Measurements from ENCODE around the gene PCNT. TPM values are rescaled to one million over a fixed set of nuclear protein-coding genes. Genes with fewer than 3 reads are reported as not detected.
A peak's percentile ranks its signal among the peaks of the same experiment; 100 is the strongest.

PCNT gene
- total and polyA plus RNA-seq, 2 experiments from 2014 or later, result 14.9 to 23.8 TPM

DNA sequence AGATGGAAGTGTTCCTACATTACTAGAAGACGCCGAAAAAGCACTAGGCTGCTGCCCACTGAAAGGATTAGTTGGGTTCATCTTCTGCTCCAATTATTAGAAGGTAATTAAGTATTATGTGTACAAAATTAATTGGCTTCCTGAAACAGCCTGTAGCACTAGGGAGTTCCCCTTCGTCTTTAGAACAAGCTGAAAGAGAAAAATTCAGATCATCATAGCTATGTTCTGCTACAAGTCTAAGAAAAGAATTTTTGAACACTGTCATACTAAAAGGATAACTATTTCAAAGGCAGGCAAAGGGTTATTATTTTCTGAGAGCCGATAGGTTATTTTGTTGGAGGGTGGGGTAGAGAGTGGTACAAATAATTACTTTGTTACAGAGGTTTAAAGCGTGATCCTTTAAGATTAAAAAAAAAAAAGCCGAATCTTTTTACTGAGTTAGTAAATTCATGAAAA is 38.7 kb upstream of the PCNT start, which contains the start of gene MCM3AP:
Gene MCM3AP (minus strand): TSS at position 406 of the 456 bp plus-strand sequence. CDS start 325 bp downstream, at position 81.
- Histone ChIP-seq H3K27ac (peak within 1 kb of the TSS; percentile 76), H3K4me1 (ENCODE audit: insufficient read depth) (peaks cover 37% of the 10 kb centered on the region), H3K9ac (peak within 1 kb of the TSS; percentile 88), H3K4me3 (peak within 1 kb of the TSS; percentile 90), H3F3A (ENCODE audit: insufficient read depth) (peaks cover 25% of the 10 kb centered on the region), H3K9me2 (ENCODE audit: insufficient read depth) (no peaks in the 10 kb centered on the region), H4K20me1 (ENCODE audit: insufficient read depth) (no peaks in the 10 kb centered on the region), H3K36me3 (ENCODE audit: low read depth) (peaks cover 10% of the 10 kb centered on the region; the same call in 1 of the 2 replicates), H3K4me2 (ENCODE audit: unreplicated experiment) (peak within 1 kb of the TSS; percentile 95), H2AFZ (peak within 1 kb of the TSS; percentile 96), H3K9me3 (ENCODE audit: low read depth) (no peaks in the 10 kb centered on the region), H3K79me2 (ENCODE audit: insufficient read depth) (peaks cover 85% of the 10 kb centered on the region), H3K27me3 (replicated peaks; ENCODE audit: insufficient read depth) (no peaks in the 10 kb centered on the region)
- no peak for TF ChIP-seq EZH2phosphoT487 (IDR thresholded peaks at IDR 0.05; ENCODE audit: insufficient read depth, low read depth)
- TF ChIP-seq EZH2 (IDR thresholded peaks at IDR 0.05; ENCODE audit: insufficient read depth, poor library complexity, severe bottlenecking), result no peak
- no peak for DNase-seq
- in situ Hi-C loops (cut with MboI), result no loop called here
- WGBS, 2 experiments (ENCODE audit: low coverage in 1 of 2, low lambda C conversion rate in 2 of 2, missing lambda C conversion rate in 2 of 2), result 21 to 28% methylated on average over 6 of the region's 6 CpGs

DNA sequence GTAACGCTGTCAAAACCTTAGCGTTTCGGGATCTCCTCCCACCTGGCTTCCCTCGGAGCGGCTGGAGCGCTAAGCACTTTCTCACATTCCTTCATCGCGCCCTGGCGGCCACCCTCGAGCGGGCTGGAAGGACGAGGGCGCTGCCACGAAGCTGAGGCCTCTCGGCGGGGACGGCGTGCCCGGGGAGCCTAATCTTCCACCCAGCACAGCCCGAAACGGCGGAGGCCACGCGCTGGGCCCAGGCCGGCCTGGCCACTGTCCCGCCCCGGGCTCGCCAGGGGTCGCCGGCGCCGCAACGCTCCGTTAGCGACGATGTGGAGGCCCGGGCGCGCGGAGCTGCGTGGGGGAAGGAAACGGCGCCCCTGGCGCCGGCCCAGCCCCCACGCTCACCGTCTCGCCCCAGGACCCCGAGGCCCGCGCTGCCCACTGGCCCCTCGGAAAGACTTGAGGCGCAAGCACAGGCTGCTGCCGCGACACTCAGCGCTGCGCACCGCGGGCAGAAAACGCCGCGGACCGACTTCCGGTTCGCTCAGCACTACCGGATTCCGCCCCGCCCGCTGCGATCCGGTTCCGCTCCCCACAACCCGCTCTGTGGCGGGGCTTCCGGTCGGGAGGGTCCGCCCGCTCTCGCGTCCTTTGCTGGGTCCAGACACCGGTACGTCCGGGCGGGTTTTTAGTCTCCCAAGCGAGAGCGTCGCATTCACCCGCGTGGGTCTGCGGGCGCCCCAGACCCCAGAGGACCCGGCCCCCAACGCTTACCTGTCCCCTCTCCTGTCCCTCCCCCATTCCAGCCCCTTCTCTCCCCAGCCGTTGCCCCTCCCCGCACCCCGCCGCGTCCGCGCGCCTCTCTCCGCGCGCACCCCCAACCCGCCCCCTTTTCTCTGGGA is 38.0 kb upstream of the PCNT start, which contains the start of gene YBEY:
Gene YBEY (plus strand): TSS at position 582 of the 887 bp plus-strand sequence. CDS start 572 bp downstream, outside the sequence.
- H3K27me3 ChIP-seq (replicated peaks; ENCODE audit: insufficient read depth), result no peaks in the 10 kb centered on the region
- H3K9me3 ChIP-seq (ENCODE audit: low read depth), result no peaks in the 10 kb centered on the region
- no peaks in the 10 kb centered on the region for H3K9me2 ChIP-seq (ENCODE audit: insufficient read depth)
- 1 to 2% methylated on average over 81 to 93 of the region's 105 CpGs for WGBS, 2 experiments (ENCODE audit: low coverage in 1 of 2, low lambda C conversion rate in 2 of 2, missing lambda C conversion rate in 2 of 2)
- peak within 1 kb of the TSS; percentile 76 for H3K27ac ChIP-seq
- peak; percentile 96 for DNase-seq
- no peaks in the 10 kb centered on the region for H4K20me1 ChIP-seq (ENCODE audit: insufficient read depth)
- H3K4me3 ChIP-seq, result peak within 1 kb of the TSS; percentile 90
- no peak for TF ChIP-seq EZH2phosphoT487 (IDR thresholded peaks at IDR 0.05; ENCODE audit: insufficient read depth, low read depth)
- no peak for TF ChIP-seq EZH2 (IDR thresholded peaks at IDR 0.05; ENCODE audit: insufficient read depth, poor library complexity, severe bottlenecking)
- peaks cover 10% of the 10 kb centered on the region; the same call in 1 of the 2 replicates for H3K36me3 ChIP-seq (ENCODE audit: low read depth)
- peaks cover 37% of the 10 kb centered on the region for H3K4me1 ChIP-seq (ENCODE audit: insufficient read depth)
- H3F3A ChIP-seq (ENCODE audit: insufficient read depth), result peaks cover 25% of the 10 kb centered on the region
- peak within 1 kb of the TSS; percentile 95 for H3K4me2 ChIP-seq (ENCODE audit: unreplicated experiment)
- H3K9ac ChIP-seq, result peak within 1 kb of the TSS; percentile 88
- in situ Hi-C loops (cut with MboI), result no loop called here
- peaks cover 83% of the 10 kb centered on the region for H3K79me2 ChIP-seq (ENCODE audit: insufficient read depth)
- peak within 1 kb of the TSS; percentile 96 for H2AFZ ChIP-seq

DNA sequence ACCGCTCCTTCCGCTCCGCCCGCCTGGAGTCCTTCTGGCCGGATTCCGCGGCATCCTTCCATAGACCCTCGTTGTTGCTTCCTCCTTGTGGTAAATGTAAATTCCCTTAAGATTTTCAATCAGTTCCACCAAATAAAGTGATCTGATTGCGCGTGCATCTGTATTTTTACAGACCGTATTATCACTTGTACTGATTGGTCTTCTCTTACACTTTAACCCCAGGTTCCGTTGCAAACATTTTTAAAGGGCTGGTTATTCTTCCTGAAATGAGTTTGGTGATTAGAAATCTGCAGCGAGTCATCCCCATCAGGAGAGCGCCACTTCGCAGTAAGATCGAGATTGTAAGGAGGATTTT is 37.3 kb upstream of the PCNT start:
- DNase-seq, result peak; percentile 87
- peak overlapping the region; percentile 88 for H3K9ac ChIP-seq
- peak overlapping the region; percentile 95 for H3K4me2 ChIP-seq (ENCODE audit: unreplicated experiment)
- peak overlapping the region; percentile 96 for H2AFZ ChIP-seq
- WGBS, 2 experiments (ENCODE audit: low coverage in 1 of 2, low lambda C conversion rate in 2 of 2, missing lambda C conversion rate in 2 of 2), result 1% methylated on average over 16 of the region's 16 CpGs
- peaks cover 10% of the 10 kb centered on the region; the same call in 1 of the 2 replicates for H3K36me3 ChIP-seq (ENCODE audit: low read depth)
- no peaks in the 10 kb centered on the region for H3K9me2 ChIP-seq (ENCODE audit: insufficient read depth)
- peaks cover 25% of the 10 kb centered on the region for H3F3A ChIP-seq (ENCODE audit: insufficient read depth)
- TF ChIP-seq EZH2 (IDR thresholded peaks at IDR 0.05; ENCODE audit: insufficient read depth, poor library complexity, severe bottlenecking) (no peak), EZH2phosphoT487 (IDR thresholded peaks at IDR 0.05; ENCODE audit: insufficient read depth, low read depth) (no peak)
- no peaks in the 10 kb centered on the region for H4K20me1 ChIP-seq (ENCODE audit: insufficient read depth)
- H3K9me3 ChIP-seq (ENCODE audit: low read depth), result no peaks in the 10 kb centered on the region
- H3K27me3 ChIP-seq (replicated peaks; ENCODE audit: insufficient read depth), result no peaks in the 10 kb centered on the region
- in situ Hi-C loops (cut with MboI), result no loop called here
- H3K27ac ChIP-seq, result peak overlapping the region; percentile 76
- H3K79me2 ChIP-seq (ENCODE audit: insufficient read depth), result peaks cover 82% of the 10 kb centered on the region
- H3K4me1 ChIP-seq (ENCODE audit: insufficient read depth), result peaks cover 37% of the 10 kb centered on the region
- peak overlapping the region; percentile 90 for H3K4me3 ChIP-seq

DNA sequence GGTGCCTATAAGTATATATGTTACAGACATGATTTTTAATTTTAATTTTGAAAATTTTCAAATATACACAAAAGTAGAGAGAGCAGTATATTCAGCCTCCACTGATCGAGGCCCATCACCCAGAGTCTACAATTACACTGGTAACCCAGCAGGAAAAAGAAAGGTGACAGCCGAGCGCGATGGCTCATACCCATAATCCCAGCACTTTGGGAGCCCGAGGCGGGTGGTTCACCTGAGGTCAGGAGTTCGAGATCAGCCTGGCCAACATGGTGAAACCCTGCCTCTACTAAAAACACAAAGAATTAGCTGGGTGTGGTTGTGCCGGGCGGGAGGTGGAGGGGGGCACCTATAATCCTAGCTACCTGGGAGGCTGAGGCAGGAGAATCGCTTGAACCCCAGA is 36.4 kb upstream of the PCNT start:
- H3K9ac ChIP-seq, result peak overlapping the region; percentile 88
- no peak for DNase-seq

More for the DNA sequence above, 36.4 kb upstream of the PCNT start:
- H2AFZ ChIP-seq, result peak overlapping the region; percentile 96
- H3K27ac ChIP-seq, result peak overlapping the region; percentile 76
- H3K9me2 ChIP-seq (ENCODE audit: insufficient read depth), result no peaks in the 10 kb centered on the region
- in situ Hi-C loops (cut with MboI), result no loop called here
- peak overlapping the region; percentile 95 for H3K4me2 ChIP-seq (ENCODE audit: unreplicated experiment)
- peaks cover 25% of the 10 kb centered on the region for H3F3A ChIP-seq (ENCODE audit: insufficient read depth)
- H3K9me3 ChIP-seq (ENCODE audit: low read depth), result no peaks in the 10 kb centered on the region
- H3K4me3 ChIP-seq, result peak overlapping the region; percentile 90
- H3K79me2 ChIP-seq (ENCODE audit: insufficient read depth), result peaks cover 72% of the 10 kb centered on the region
- 95 to 98% methylated on average over 10 of the region's 10 CpGs for WGBS, 2 experiments (ENCODE audit: low coverage in 1 of 2, low lambda C conversion rate in 2 of 2, missing lambda C conversion rate in 2 of 2)
- no peaks in the 10 kb centered on the region for H4K20me1 ChIP-seq (ENCODE audit: insufficient read depth)
- TF ChIP-seq EZH2phosphoT487 (IDR thresholded peaks at IDR 0.05; ENCODE audit: insufficient read depth, low read depth) (no peak), EZH2 (IDR thresholded peaks at IDR 0.05; ENCODE audit: insufficient read depth, poor library complexity, severe bottlenecking) (no peak)
- no peaks in the 10 kb centered on the region for H3K27me3 ChIP-seq (replicated peaks; ENCODE audit: insufficient read depth)
- peaks cover 29% of the 10 kb centered on the region for H3K4me1 ChIP-seq (ENCODE audit: insufficient read depth)
- peaks cover 5% of the 10 kb centered on the region; the same call in 1 of the 2 replicates for H3K36me3 ChIP-seq (ENCODE audit: low read depth)

Data from GM23248 (cell line).